Skin epidermis (tissue), 12 donors: ENCODE results near the gene PTPRE.

Experiments used
- H3K27ac ChIP-seq, 21 experiments: fragments of 200-600 bp; sonication (generic) in 11 of 21; one replicate each; pipeline ENCODE4 v1.5.0; 2020; ENCODE audit warnings: mild to moderate bottlenecking in 3 of 21, inconsistent platforms in 2 of 21, moderate library complexity in 2 of 21
- H3K4me3 ChIP-seq, 7 experiments: fragments of 200-600 bp; sonication (generic) in 2 of 7; one replicate each; pipeline ENCODE4 v1.5.0; 2020; ENCODE audit warnings: inconsistent platforms in 2 of 7, mild to moderate bottlenecking in 2 of 7, moderate library complexity in 1 of 7

Gene PTPRE

GRCh38 chr10:127882391-127882790 lies 24.5 kb upstream of the PTPRE start:
- H3K27ac ChIP-seq: no peak overlapping the region
- no peak overlapping the region for H3K4me3 ChIP-seq

- Histone ChIP-seq H3K4me3 (no peak overlapping the region), H3K27ac (no peak overlapping the region)
Measured at GRCh38 chr10:127882801-127883459, 24.0 kb upstream of the PTPRE start.

- no peak overlapping the region for H3K4me3 ChIP-seq
Measured at GRCh38 chr10:127883516-127883915, 23.4 kb upstream of the PTPRE start.

GRCh38 chr10:127884501-127884900 lies 22.4 kb upstream of the PTPRE start:
- no peak overlapping the region for H3K4me3 ChIP-seq
- H3K27ac ChIP-seq: no peak overlapping the region

More at GRCh38 chr10:127883516-127883915, 23.4 kb upstream of the PTPRE start:
- no peak overlapping the region for H3K27ac ChIP-seq

GRCh38 chr10:127886371-127887051 lies 20.4 kb upstream of the PTPRE start:
- H3K27ac ChIP-seq: no peak overlapping the region
- no peak overlapping the region for H3K4me3 ChIP-seq

GRCh38 chr10:127887541-127888415 lies 19.1 kb upstream of the PTPRE start:
- peak overlapping the region in 1 of 21 experiments; percentile 16 for H3K27ac ChIP-seq
- no peak overlapping the region for H3K4me3 ChIP-seq

- Histone ChIP-seq H3K27ac (peak overlapping the region in 3 of 21 experiments; percentile 20 to 43 (median 43)), H3K4me3 (no peak overlapping the region)
Measured at GRCh38 chr10:127888521-127889312, 18.2 kb upstream of the PTPRE start.

- H3K27ac ChIP-seq: peak overlapping the region in 4 of 21 experiments; percentile 15 to 43 (median 32)
- no peak overlapping the region for H3K4me3 ChIP-seq
Measured at GRCh38 chr10:127889605-127890195, 17.2 kb upstream of the PTPRE start.

GRCh38 chr10:127890216-127890615 lies 16.7 kb upstream of the PTPRE start:
- H3K27ac ChIP-seq: no peak overlapping the region
- H3K4me3 ChIP-seq: no peak overlapping the region

- Histone ChIP-seq H3K27ac (no peak overlapping the region), H3K4me3 (no peak overlapping the region)
Measured at GRCh38 chr10:127890832-127891334, 16.0 kb upstream of the PTPRE start.

GRCh38 chr10:127892743-127893142 lies 14.2 kb upstream of the PTPRE start, which contains the start of gene CLRN3:
CLRN3 (minus strand) TSS chr10:127892941; CDS start chr10:127892784, 157 bp downstream.
- H3K4me3 ChIP-seq: no peak within 1 kb of the TSS
- H3K27ac ChIP-seq: no peak within 1 kb of the TSS

- Histone ChIP-seq H3K27ac (no peak overlapping the region), H3K4me3 (no peak overlapping the region)
Measured at GRCh38 chr10:127894146-127894545, 12.8 kb upstream of the PTPRE start.

GRCh38 chr10:127896590-127896989 lies 10.3 kb upstream of the PTPRE start:
- H3K27ac ChIP-seq: no peak overlapping the region
- H3K4me3 ChIP-seq: no peak overlapping the region

GRCh38 chr10:127897177-127897576 lies 9.7 kb upstream of the PTPRE start:
- no peak overlapping the region for H3K4me3 ChIP-seq
- H3K27ac ChIP-seq: no peak overlapping the region

- no peak overlapping the region for H3K27ac ChIP-seq
Measured at GRCh38 chr10:127899766-127900387, 7.0 kb upstream of the PTPRE start.

GRCh38 chr10:127903789-127904188 lies 3.1 kb upstream of the PTPRE start:
- Histone ChIP-seq H3K4me3 (no peak overlapping the region), H3K27ac (no peak overlapping the region)

More at GRCh38 chr10:127899766-127900387, 7.0 kb upstream of the PTPRE start:
- H3K4me3 ChIP-seq: no peak overlapping the region

GRCh38 chr10:127904311-127905000 lies 2.4 kb upstream of the PTPRE start:
- no peak overlapping the region for H3K27ac ChIP-seq

More at GRCh38 chr10:127904311-127905000, 2.4 kb upstream of the PTPRE start:
- no peak overlapping the region for H3K4me3 ChIP-seq
